BE2C (cell line): ENCODE data around the gene TMED8.

Experiments used
- DNase-seq: peaks from one replicate; pipeline ENCODE4 v3.0.0-alpha.2; 2020
- H3K27me3 ChIP-seq: fragments of 250-450 bp; sonication (Bioruptor Pico); 2 replicates; pipeline ENCODE4 v1.5.1; 2020; ENCODE audit warnings: mild to moderate bottlenecking
- H3K36me3 ChIP-seq: fragments of 250-450 bp; sonication (Bioruptor Pico); 2 replicates; pipeline ENCODE4 v1.5.1; 2020; ENCODE audit warnings: mild to moderate bottlenecking
- H3K4me1 ChIP-seq: fragments of 250-450 bp; sonication (Bioruptor Pico); 2 replicates; pipeline ENCODE4 v1.5.1; 2020
- H3K4me3 ChIP-seq: 2 replicates; pipeline ENCODE4 v1.5.1; 2011; ENCODE audit warnings: low read depth, low read length
- H3K9me3 ChIP-seq: fragments of 250-450 bp; sonication (Bioruptor Pico); 2 replicates; pipeline ENCODE4 v1.5.1; 2020
- TF ChIP-seq, protein P1 (sequence below): IDR thresholded peaks from 2 replicates; pipeline ENCODE4 v1.5.1; 2012; ENCODE audit warnings: mild to moderate bottlenecking, low read depth, low read length

The TMED8 gene

DNA sequence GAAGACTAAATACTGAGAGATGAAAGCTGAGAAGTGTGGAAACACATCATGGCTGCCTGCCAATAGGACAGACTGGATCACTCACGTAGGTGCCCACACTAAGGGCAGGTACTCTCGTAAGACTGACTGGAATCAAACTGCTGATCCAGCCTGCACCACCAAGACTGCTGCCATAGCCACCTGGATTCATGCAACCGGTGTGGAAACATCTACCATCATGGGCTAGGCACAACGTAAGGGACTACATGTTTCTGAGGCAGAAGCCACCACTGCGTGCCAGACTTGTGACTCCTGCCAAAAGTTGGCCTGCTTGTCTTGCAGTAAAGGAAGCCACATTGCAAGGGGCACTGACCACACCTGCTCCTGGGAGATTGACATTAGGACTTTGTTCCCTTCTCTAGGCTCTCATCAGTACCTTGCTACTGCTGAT lies 60.0 kb downstream of the TMED8 start:
- H3K4me1 ChIP-seq = peaks cover 11% of the 10 kb centered on the region; the same call in 1 of the 2 replicates
- no peaks in the 10 kb centered on the region for H3K27me3 ChIP-seq
- H3K36me3 ChIP-seq = no peaks in the 10 kb centered on the region
- H3K4me3 ChIP-seq = no peak overlapping the region
- DNase-seq = no peak
- no peaks in the 10 kb centered on the region for H3K9me3 ChIP-seq
- TF ChIP-seq, protein P1, sequence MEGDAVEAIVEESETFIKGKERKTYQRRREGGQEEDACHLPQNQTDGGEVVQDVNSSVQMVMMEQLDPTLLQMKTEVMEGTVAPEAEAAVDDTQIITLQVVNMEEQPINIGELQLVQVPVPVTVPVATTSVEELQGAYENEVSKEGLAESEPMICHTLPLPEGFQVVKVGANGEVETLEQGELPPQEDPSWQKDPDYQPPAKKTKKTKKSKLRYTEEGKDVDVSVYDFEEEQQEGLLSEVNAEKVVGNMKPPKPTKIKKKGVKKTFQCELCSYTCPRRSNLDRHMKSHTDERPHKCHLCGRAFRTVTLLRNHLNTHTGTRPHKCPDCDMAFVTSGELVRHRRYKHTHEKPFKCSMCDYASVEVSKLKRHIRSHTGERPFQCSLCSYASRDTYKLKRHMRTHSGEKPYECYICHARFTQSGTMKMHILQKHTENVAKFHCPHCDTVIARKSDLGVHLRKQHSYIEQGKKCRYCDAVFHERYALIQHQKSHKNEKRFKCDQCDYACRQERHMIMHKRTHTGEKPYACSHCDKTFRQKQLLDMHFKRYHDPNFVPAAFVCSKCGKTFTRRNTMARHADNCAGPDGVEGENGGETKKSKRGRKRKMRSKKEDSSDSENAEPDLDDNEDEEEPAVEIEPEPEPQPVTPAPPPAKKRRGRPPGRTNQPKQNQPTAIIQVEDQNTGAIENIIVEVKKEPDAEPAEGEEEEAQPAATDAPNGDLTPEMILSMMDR = no peak

DNA sequence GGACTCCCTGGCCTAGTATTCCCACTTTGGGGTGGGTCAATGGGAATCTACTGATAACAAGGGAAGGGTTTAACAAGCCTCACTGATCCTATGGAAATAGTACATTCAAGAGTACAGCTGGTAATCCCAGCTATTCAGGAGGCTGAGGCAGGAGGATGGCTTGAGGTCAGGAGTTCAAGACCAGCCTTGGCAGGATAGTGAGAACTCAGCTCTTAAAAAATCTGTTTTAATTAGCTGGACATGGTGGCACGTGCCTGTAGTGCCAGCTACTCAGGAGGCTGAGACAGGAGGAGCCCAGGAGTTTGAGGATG lies 60.7 kb downstream of the TMED8 start:
- no peaks in the 10 kb centered on the region for H3K27me3 ChIP-seq
- DNase-seq = no peak
- H3K4me3 ChIP-seq = no peak overlapping the region
- peaks cover 11% of the 10 kb centered on the region; the same call in 1 of the 2 replicates for H3K4me1 ChIP-seq
- TF ChIP-seq, protein P1 = no peak
- no peaks in the 10 kb centered on the region; the same call in 1 of the 2 replicates for H3K36me3 ChIP-seq
- no peaks in the 10 kb centered on the region for H3K9me3 ChIP-seq

DNA sequence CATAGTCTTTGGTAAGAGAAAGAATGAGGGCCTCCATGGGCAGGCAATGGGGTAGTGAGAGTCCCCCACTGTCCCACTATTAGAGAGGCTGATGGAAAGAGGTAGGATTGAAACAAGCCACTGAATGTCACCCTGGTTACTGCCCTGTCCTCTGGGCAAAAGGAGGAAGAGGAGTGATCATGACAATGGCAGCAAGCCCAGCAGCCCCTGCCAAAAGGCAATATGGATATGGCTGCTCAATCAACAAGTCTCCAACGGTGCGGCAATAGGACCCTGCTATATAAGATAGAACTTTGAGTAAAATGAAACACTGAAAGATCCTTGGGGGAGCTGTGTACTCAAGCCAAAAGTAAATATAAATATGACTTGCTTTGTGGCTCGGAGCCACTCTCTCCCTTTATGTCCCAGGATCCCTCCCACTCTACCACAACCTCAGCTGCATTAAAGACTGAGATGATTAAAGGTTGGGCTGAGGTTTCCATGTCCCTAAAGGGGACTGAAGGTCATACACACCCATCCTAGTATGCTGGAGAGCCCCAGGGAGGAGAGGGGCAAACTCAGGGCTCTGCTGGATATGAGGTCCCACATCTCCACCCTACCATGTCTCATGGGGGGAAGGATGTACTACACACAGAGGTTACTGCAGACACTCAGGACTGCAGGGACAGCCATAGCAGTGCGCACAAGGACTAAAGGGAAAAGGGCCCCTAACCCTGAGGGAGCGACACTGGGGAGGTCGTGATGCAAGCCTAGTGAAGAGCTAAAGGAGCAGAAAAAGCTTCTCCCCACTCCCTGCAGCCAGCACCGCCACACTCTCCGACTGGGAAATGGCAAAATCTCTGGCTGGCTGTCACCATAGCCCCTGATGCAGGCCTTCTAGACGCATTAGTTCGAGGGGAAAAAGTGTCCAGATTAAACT lies 62.1 kb downstream of the TMED8 start:
- Histone ChIP-seq H3K4me1 (peaks cover 10% of the 10 kb centered on the region; the same call in 1 of the 2 replicates), H3K4me3 (no peak overlapping the region), H3K9me3 (no peaks in the 10 kb centered on the region), H3K27me3 (no peaks in the 10 kb centered on the region), H3K36me3 (no peaks in the 10 kb centered on the region; the same call in 1 of the 2 replicates)
- DNase-seq = no peak
- TF ChIP-seq, protein P1 = no peak

DNA sequence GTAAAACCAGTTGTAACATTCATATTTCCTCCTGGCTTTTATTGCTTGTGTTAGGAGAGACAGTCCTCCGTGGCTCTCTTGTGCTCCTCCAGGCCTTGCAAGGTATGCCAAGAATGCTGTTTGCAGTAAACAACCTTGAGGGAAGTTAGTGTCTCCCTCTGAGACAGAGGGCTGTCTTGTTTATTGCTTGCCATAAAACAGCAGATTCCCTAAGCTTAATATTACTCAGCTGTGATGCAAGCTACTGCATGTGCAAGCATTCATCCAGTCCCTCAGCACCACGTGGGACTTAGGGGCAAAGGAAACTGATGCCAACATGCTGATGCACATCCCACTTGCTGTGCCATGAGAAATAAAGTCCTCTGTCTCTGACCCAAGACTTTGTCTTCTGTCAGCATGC lies 62.9 kb downstream of the TMED8 start:
- TF ChIP-seq, protein P1 = no peak
- H3K4me3 ChIP-seq = no peak overlapping the region
- H3K4me1 ChIP-seq = peaks cover 7% of the 10 kb centered on the region; the same call in 1 of the 2 replicates
- H3K27me3 ChIP-seq = no peaks in the 10 kb centered on the region
- DNase-seq = no peak
- no peaks in the 10 kb centered on the region; the same call in 1 of the 2 replicates for H3K36me3 ChIP-seq
- no peaks in the 10 kb centered on the region for H3K9me3 ChIP-seq

DNA sequence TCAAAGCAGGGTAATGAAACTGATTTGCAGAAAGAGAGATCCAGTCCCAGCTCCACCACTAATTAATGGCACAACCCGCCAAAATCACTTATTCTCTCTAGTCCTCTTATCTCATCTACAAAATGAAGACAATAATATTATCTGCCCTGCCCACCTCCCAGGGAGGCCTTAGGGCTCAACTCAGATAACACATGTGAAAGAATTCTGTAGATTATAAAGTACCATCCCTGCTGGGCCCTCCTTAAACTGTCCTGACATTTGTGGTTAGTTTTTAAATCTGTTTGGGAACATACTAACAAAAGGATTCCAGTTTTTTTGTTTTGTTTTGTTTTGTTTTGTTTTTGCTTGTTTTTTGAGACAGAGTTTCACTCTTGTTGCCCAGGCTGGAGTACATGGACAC lies 63.5 kb downstream of the TMED8 start:
- no peaks in the 10 kb centered on the region for H3K27me3 ChIP-seq
- H3K4me1 ChIP-seq = peaks cover 7% of the 10 kb centered on the region; the same call in 1 of the 2 replicates
- TF ChIP-seq, protein P1 = no peak
- no peak overlapping the region for H3K4me3 ChIP-seq
- DNase-seq = no peak
- H3K9me3 ChIP-seq = no peaks in the 10 kb centered on the region
- no peaks in the 10 kb centered on the region; the same call in 1 of the 2 replicates for H3K36me3 ChIP-seq

GRCh38 chr14:77311217-77311616 lies 65.7 kb downstream of the TMED8 start:
- Histone ChIP-seq H3K27me3 (no peaks in the 10 kb centered on the region), H3K4me1 (peaks cover 7% of the 10 kb centered on the region; the same call in 1 of the 2 replicates)

More at GRCh38 chr14:77311217-77311616, 65.7 kb downstream of the TMED8 start:
- no peak overlapping the region for H3K4me3 ChIP-seq
- DNase-seq = no peak
- no peaks in the 10 kb centered on the region for H3K9me3 ChIP-seq
- TF ChIP-seq, protein P1 = no peak
- H3K36me3 ChIP-seq = no peaks in the 10 kb centered on the region; the same call in 1 of the 2 replicates
